SK-N-SH (cell line): ENCODE data around the gene GMPR.

Experiments
- CTCF ChIP-seq: fragments of 200-600 bp; sonication (generic); IDR thresholded peaks from 2 replicates; pipeline ENCODE4 v1.6.1; 2017; ENCODE audit warnings: antibody characterized with exemption, mild to moderate bottlenecking, moderate library complexity
- EZH2phosphoT487 ChIP-seq: fragments of 200-600 bp; sonication (generic); IDR thresholded peaks from 2 replicates; pipeline ENCODE4 v1.6.1; 2017; ENCODE audit warnings: low read depth, mixed run types, mild to moderate bottlenecking, antibody characterized with exemption, moderate library complexity, borderline replicate concordance
- NFIC ChIP-seq: IDR thresholded peaks from 2 replicates; pipeline ENCODE4 v1.4.0; 2012; ENCODE audit warnings: borderline replicate concordance
- NRF1 ChIP-seq: IDR thresholded peaks from 2 replicates; pipeline ENCODE4 v1.6.1; 2012; ENCODE audit warnings: low read depth, mild to moderate bottlenecking, low read length
- TAF1 ChIP-seq: IDR thresholded peaks from 2 replicates; pipeline ENCODE4 v1.6.1; 2012; ENCODE audit warnings: low read depth, mild to moderate bottlenecking, low read length, moderate library complexity, borderline replicate concordance
- YY1 ChIP-seq: IDR thresholded peaks from 2 replicates; pipeline ENCODE4 v1.4.0; 2012; ENCODE audit warnings: low read depth, mild to moderate bottlenecking

GRCh38 chr6:16288163-16288562 is 49.8 kb downstream of the GMPR start:
- no peak for TF ChIP-seq EZH2phosphoT487
- no peak for TF ChIP-seq CTCF
- no peak for TF ChIP-seq NFIC
- no peak for TF ChIP-seq TAF1
- no peak for TF ChIP-seq NRF1
- no peak for TF ChIP-seq YY1
